DOHH2 (cell line): Measurements from ENCODE around the gene PPFIBP2.

ENCODE experiments used
- H3F3A ChIP-seq: fragments of 200-600 bp; sonication (generic), shearing (Covaris generic); 2 replicates; pipeline ENCODE4 v1.6.0; 2016; ENCODE audit warnings: antibody characterized with exemption, mild to moderate bottlenecking; ENCODE audit not compliant: control insufficient read depth, insufficient read depth
- H3K27ac ChIP-seq: fragments of 200-600 bp; sonication (generic); 2 replicates; pipeline ENCODE4 v1.5.1; 2014; ENCODE audit warnings: low read depth, mild to moderate bottlenecking, low read length, moderate library complexity
- H3K27me3 ChIP-seq: fragments of 200-600 bp; sonication (generic); 2 replicates; pipeline ENCODE4 v1.6.1; 2014; ENCODE audit warnings: mild to moderate bottlenecking, low read length, mixed read lengths; ENCODE audit not compliant: control insufficient read depth
- H3K36me3 ChIP-seq: fragments of 200-600 bp; sonication (generic); 2 replicates; pipeline ENCODE4 v1.6.1; 2014; ENCODE audit warnings: mild to moderate bottlenecking, low read length, moderate library complexity, mixed read lengths; ENCODE audit not compliant: control insufficient read depth
- H3K4me1 ChIP-seq: fragments of 200-600 bp; sonication (generic); 2 replicates; pipeline ENCODE4 v1.6.1; 2014; ENCODE audit warnings: mild to moderate bottlenecking, low read length, mixed read lengths; ENCODE audit not compliant: control insufficient read depth
- H3K4me2 ChIP-seq: fragments of 200-600 bp; sonication (generic); 2 replicates; pipeline ENCODE4 v1.6.0; 2014; ENCODE audit warnings: mild to moderate bottlenecking, low read length, moderate library complexity
- H3K4me3 ChIP-seq: fragments of 200-600 bp; sonication (generic); 2 replicates; pipeline ENCODE4 v1.5.1; 2014; ENCODE audit warnings: mild to moderate bottlenecking, low read length, mixed read lengths
- H3K79me2 ChIP-seq: fragments of 200-600 bp; sonication (generic); 2 replicates; pipeline ENCODE4 v1.6.1; 2014; ENCODE audit warnings: mild to moderate bottlenecking, low read length, mixed read lengths; ENCODE audit not compliant: control insufficient read depth
- H3K9me2 ChIP-seq: fragments of 200-600 bp; sonication (generic); replicated peaks from 2 replicates; pipeline ENCODE4 v1.6.1; 2014; ENCODE audit warnings: mild to moderate bottlenecking, low read length, mixed read lengths; ENCODE audit not compliant: control insufficient read depth
- H3K9me3 ChIP-seq: fragments of 200-600 bp; sonication (generic); 2 replicates; pipeline ENCODE4 v1.6.1; 2014; ENCODE audit warnings: antibody characterized with exemption, low read length, mixed read lengths; ENCODE audit not compliant: control insufficient read depth, insufficient read depth
- H4K20me1 ChIP-seq: fragments of 200-600 bp; sonication (generic); 2 replicates; pipeline ENCODE4 v1.6.0; 2014; ENCODE audit warnings: low read depth, mild to moderate bottlenecking, antibody characterized with exemption, low read length, moderate library complexity; ENCODE audit not compliant: control insufficient read depth, insufficient read depth
- CTCF ChIP-seq: fragments of 200-600 bp; sonication (generic); IDR thresholded peaks from one replicate; pipeline ENCODE4 v1.5.1; 2014; ENCODE audit warnings: antibody characterized with exemption, mild to moderate bottlenecking, low read depth, low read length; ENCODE audit not compliant: poor library complexity, severe bottlenecking
- EZH2phosphoT487 ChIP-seq: fragments of 200-600 bp; sonication (generic); IDR thresholded peaks from 2 replicates; pipeline ENCODE4 v1.6.1; 2017; ENCODE audit warnings: borderline replicate concordance, mild to moderate bottlenecking, antibody characterized with exemption, low read length, moderate library complexity, mixed read lengths

PPFIBP2 gene

GRCh38 chr11:7486781-7487140 is 27.0 kb upstream of the PPFIBP2 start:
- H3K36me3 ChIP-seq: no peaks in the 10 kb centered on the region
- no peaks in the 10 kb centered on the region for H3K4me1 ChIP-seq

GRCh38 chr11:7487360-7487759 is 26.4 kb upstream of the PPFIBP2 start:
- no peaks in the 10 kb centered on the region for H4K20me1 ChIP-seq
- H3F3A ChIP-seq: no peaks in the 10 kb centered on the region
- no peaks in the 10 kb centered on the region for H3K9me2 ChIP-seq
- no peaks in the 10 kb centered on the region for H3K9me3 ChIP-seq
- no peak overlapping the region for H3K4me2 ChIP-seq
- H3K4me1 ChIP-seq: no peaks in the 10 kb centered on the region
- no peak overlapping the region for H3K4me3 ChIP-seq
- no peaks in the 10 kb centered on the region for H3K27me3 ChIP-seq
- H3K79me2 ChIP-seq: no peaks in the 10 kb centered on the region
- no peak overlapping the region for H3K27ac ChIP-seq
- no peak for TF ChIP-seq EZH2phosphoT487
- TF ChIP-seq CTCF: no peak
- H3K36me3 ChIP-seq: no peaks in the 10 kb centered on the region

More at GRCh38 chr11:7486781-7487140, 27.0 kb upstream of the PPFIBP2 start:
- TF ChIP-seq EZH2phosphoT487 (no peak), CTCF (no peak)
- Histone ChIP-seq H3K9me3 (no peaks in the 10 kb centered on the region), H3K27me3 (no peaks in the 10 kb centered on the region), H3F3A (no peaks in the 10 kb centered on the region), H3K4me2 (no peak overlapping the region), H3K79me2 (no peaks in the 10 kb centered on the region), H3K9me2 (no peaks in the 10 kb centered on the region), H4K20me1 (no peaks in the 10 kb centered on the region), H3K27ac (no peak overlapping the region), H3K4me3 (no peak overlapping the region)

GRCh38 chr11:7488681-7489080 is 25.1 kb upstream of the PPFIBP2 start:
- Histone ChIP-seq H3K9me2 (no peaks in the 10 kb centered on the region), H3K4me1 (peaks cover 10% of the 10 kb centered on the region), H3K9me3 (no peaks in the 10 kb centered on the region), H3K36me3 (no peaks in the 10 kb centered on the region), H3K4me2 (no peak overlapping the region), H3K27ac (no peak overlapping the region), H4K20me1 (no peaks in the 10 kb centered on the region), H3K79me2 (no peaks in the 10 kb centered on the region), H3K27me3 (no peaks in the 10 kb centered on the region), H3K4me3 (no peak overlapping the region), H3F3A (no peaks in the 10 kb centered on the region)
- TF ChIP-seq CTCF: no peak
- no peak for TF ChIP-seq EZH2phosphoT487

GRCh38 chr11:7489376-7489775 is 24.4 kb upstream of the PPFIBP2 start:
- H3K27ac ChIP-seq: no peak overlapping the region
- H3K4me3 ChIP-seq: no peak overlapping the region
- no peak overlapping the region for H3K4me2 ChIP-seq
- no peaks in the 10 kb centered on the region for H4K20me1 ChIP-seq
- H3K4me1 ChIP-seq: peaks cover 10% of the 10 kb centered on the region
- H3F3A ChIP-seq: no peaks in the 10 kb centered on the region
- TF ChIP-seq CTCF (no peak), EZH2phosphoT487 (no peak)
- no peaks in the 10 kb centered on the region for H3K9me2 ChIP-seq
- H3K27me3 ChIP-seq: no peaks in the 10 kb centered on the region
- no peaks in the 10 kb centered on the region for H3K79me2 ChIP-seq
- H3K9me3 ChIP-seq: no peaks in the 10 kb centered on the region
- H3K36me3 ChIP-seq: no peaks in the 10 kb centered on the region
